ENCODE data around the gene MORF4L1.
"Not testable (repeated sequence)": the region's sequence is repeated elsewhere in the genome, so short reads cannot be mapped to it uniquely, and the experiment has no call there.

MORF4L1 gene

GRCh38 chr15:78872155-78872971, at the start of gene MORF4L1:
Gene MORF4L1 (plus strand): TSS chr15:78872890. CDS start chr15:78873018, 128 bp downstream.
- peak; percentile 76 to 92 for DNase-seq

GRCh38 chr15:78828920-78829319, 43.8 kb upstream of the MORF4L1 start:
- no peak for DNase-seq

GRCh38 chr15:78830514-78831228, 42.0 kb upstream of the MORF4L1 start:
- no peak for DNase-seq

- no peak for DNase-seq
These were observed 41.2 kb upstream of the MORF4L1 start for GRCh38 chr15:78831229-78832207.

GRCh38 chr15:78836333-78836732, 36.4 kb upstream of the MORF4L1 start:
- DNase-seq, result no peak

GRCh38 chr15:78837131-78837530, 35.6 kb upstream of the MORF4L1 start:
- DNase-seq, result no peak

DNA sequence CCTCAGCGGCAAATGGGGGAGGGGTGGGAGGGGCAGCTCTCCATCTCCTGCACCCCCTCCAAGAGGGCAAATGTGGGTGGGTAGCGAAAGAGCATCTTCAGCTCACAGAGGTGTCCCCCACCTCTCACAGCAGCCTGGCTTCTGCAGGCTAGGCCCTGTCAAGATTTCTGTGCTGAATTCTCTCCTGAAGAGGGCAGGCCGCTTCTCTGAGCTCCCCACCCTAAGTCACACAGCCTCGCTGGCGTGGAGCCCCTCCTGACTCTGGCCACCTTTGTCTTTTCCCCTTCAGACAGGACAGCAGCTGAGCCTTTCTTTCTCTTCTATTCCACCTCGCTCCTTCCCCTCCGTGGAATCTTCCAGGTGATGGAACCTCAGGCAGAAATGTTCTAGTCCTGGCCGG, 35.1 kb upstream of the MORF4L1 start:
- no peak for DNase-seq

- DNase-seq, result peak in 1 of 2 experiments; percentile 41
These were observed 34.2 kb upstream of the MORF4L1 start for GRCh38 chr15:78838489-78838888.

GRCh38 chr15:78839151-78839550, 33.5 kb upstream of the MORF4L1 start:
- not testable (repeated sequence) for DNase-seq

- no peak for DNase-seq
These were observed 31.9 kb upstream of the MORF4L1 start for GRCh38 chr15:78840661-78841375.

DNA sequence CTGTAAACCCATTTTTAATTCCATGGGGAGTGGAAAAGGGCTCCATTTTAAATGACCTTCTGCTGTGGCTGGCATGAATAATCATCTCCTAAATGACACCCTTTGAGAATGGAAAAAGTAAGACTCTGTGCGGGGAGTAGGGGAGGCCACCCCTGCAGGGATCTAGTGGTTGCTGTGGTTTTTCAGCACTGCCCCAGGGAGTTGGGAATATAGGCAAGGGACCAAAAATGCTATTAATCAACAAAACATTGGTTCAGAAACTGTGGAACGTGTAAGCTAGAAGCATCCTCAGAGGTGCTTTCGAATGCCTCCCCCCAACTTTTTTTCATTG, 31.3 kb upstream of the MORF4L1 start:
- DNase-seq, result no peak

GRCh38 chr15:78841891-78842290, 30.8 kb upstream of the MORF4L1 start:
- DNase-seq, result no peak

DNA sequence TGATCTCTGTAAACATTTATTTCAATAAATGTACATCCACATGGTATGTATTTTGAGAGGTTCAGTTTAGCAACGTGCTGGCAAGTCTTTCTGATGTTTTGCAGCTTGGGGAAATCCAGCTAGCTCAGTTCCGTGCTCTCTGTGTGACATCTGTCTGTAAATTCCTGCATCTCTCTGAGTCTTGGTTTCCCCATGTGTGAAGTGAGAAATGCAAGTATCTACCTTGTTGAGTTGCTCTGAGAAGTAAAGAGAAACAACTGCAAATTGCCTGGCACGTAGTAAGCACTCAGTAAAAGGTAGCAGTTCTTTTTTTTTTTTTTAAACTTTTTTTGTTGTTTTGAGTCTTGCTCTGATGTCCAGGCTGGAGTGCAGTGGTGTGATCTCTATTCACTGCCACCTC, 30.2 kb upstream of the MORF4L1 start:
- DNase-seq, result no peak

DNA sequence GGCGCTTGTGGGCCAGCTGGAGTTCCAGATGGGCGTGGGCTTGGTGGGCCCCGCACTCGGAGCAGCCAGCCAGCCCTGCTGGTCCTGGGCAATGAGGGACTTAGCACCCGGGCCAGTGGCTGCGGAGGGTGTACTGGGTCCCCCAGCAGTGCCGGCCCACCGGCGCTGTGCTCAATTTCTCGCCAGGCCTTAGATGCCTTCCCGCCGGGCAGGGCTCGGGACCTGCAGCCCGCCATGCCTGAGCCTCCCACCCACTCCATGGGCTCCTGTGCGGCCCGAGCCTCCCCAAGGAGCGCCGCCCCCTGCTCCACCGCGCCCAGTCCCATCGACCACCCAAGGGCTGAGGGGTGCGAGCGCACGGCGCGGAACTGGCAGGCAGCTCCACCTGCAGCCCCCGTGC, 25.8 kb upstream of the MORF4L1 start:
- not testable (repeated sequence) for DNase-seq

- not testable (repeated sequence) for DNase-seq
These were observed 25.2 kb upstream of the MORF4L1 start for GRCh38 chr15:78847387-78847906.

GRCh38 chr15:78850352-78850751, 22.3 kb upstream of the MORF4L1 start:
- no peak for DNase-seq

DNA sequence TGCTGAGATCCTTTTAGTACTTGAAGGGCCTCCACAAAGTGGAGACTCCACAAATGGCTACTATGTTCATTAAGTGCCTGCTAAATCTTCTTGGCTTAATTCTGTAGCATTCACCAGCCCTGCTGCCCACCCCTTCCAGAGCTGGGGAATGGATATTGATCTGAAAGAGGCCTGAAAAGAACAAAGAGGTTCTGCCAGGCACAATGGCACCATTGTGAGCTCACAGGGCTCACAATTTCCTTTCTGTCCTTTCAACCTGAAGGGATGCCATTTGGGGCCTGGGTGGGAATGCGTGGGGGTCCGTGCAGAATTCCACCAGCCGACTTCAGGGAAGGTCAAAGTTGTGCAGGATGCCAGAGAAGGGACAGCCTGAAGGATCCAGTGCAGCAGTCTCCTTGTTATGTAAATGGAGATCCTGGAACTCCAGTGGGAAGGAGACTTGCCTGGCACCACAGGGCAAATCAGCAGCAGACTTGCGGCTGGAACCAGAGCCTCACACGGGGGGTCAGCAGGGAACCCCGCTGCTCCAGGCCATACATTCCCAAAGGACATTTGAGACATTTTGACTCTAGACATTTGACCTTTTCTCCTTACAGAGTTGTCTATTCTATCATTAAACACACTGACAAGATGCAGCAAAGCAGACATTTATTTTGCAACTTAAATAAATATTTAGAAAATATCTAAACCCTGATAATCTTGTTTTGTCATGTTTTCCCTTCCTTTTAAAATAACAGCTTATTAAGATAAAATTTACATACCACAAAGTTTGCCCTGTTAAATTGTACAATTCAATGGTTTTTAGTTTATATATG, 21.5 kb upstream of the MORF4L1 start:
- DNase-seq, result no peak

DNA sequence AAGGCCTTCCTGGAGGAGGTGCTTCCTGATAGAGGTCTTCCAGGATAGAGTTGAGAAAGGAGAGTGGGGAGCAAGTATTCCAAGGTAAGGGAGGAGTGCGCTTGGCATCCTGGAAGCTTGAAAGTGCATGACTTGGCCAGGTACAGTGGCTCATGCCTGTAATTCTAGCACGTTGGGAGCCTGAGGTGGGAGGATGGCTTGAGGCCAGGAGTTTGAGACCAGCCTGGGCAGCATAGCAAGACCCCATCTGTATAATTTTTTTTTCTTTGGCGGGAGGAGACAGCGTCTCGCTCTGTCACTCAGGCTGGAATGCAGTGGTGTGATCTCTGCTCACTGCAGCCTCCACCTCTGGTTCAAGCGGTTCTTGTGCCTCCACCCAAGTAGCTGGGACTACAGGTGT, 19.2 kb upstream of the MORF4L1 start:
- DNase-seq, result no peak

GRCh38 chr15:78854833-78855372, 17.8 kb upstream of the MORF4L1 start:
- no peak for DNase-seq

- no peak for DNase-seq
These were observed 16.9 kb upstream of the MORF4L1 start for GRCh38 chr15:78855746-78856145.
